HK-2 (cell line): ENCODE results near the gene GABRG3.
"Not testable (repeated sequence)": the region's sequence is repeated elsewhere in the genome, so short reads cannot be mapped to it uniquely, and the experiment has no call there.

ENCODE experiments used
- DNase-seq: peaks from one replicate; pipeline ENCODE4 v3.0.0-alpha.2; 2018; ENCODE audit not compliant: unreplicated experiment

GABRG3 gene

DNA sequence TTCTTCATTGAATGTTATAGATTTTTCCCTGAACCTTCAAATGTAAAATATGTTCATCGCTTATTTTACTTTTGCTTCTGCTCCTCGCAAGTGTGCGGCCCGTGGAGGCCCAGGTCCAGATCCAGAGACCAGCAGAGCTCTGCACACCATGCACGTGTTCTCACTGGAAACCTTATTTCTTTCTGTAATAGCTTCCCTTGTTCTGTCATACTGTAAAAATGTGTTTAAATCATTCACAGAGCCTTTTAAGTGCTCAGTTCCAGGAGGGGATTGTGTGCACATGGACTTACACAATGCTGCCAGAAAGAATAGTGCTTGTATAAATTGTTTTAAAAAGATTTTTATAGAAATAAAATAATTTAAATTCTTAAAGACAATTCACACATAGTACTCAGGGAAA, 359.3 kb downstream of the GABRG3 start:
- DNase-seq = no peak

DNA sequence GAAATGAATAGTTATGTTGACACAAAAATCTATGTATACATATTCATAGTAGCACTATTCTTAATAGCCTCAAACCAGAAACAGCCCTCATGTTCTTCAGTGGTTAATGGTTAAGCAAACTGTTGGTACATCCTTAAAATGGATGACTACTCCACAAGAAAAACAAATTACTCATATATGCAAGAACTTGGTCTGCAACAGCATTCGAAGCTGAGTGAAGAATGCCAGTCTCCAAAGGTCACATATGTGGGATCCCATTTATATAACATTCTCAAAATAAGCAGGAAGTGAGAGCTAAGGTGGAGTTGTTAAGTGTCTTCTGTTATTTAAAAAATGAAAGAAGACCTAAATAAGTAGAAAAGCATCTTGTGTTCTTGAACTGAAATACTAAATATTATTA, 365.7 kb downstream of the GABRG3 start:
- no peak for DNase-seq

DNA sequence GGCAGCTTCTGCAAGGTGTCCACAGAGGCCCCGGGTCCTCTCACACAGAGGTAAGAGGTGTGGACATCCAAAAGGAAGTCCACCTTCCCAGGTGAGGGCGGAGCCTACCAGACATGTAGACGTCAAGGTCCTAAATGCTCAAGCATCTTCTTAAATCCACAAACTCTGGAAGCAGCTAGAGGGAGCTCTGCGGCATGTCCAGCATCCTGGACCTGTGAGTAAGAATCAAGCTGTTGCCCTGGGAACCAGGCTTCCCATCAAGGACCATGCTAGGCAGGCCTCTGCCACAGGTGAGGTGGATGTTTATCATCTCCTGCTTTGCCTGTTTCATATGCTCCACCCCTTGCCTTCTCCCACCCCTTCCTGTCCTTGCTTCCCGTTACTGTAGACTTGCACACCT, 368.2 kb downstream of the GABRG3 start:
- DNase-seq = no peak

DNA sequence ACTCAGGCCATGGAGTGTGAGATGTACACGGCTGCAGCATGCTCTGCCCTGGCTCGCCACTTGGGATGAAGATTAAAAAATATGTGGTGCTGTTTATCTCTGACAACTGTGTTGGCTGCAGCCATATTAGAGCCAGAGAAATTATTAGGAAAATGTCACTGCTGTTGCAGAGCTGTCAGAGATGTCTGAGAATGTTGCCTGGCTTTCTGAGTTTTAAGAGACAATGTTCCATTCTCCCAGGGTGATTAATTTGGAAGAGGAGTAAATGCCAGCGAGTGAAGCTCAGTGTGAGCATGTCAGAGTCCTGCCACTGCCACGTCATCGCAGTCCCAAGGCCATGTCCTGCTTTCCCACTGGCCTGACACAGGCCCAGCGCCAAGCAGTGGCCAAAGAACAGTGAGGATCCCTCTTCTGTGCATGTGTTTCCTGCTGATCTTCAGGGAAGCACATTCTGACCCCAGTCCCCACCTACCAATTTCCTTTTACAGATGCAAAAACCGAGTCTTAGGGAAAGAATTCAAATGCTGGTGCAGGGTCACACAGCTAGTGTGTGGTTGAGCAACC, 370.9 kb downstream of the GABRG3 start:
- DNase-seq = no peak

DNA sequence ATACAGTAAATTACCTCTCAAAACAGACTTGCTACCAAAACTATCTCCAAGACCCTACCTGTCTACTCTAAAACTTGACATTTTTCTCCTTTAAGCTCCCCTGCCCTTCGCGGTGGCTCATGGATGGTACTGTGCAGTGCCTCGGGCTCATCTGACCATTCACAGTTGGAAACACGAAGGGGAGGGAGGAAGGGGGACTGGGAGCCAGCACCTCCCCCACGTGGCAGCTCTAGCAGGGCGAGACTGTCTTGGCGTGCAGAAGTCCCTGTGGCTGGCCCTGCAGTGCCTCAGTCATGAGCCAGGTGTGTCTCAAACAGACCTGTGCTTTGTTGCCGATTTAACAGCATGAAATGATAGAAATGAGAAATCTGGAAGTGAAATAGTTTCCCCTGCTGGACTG, 372.0 kb downstream of the GABRG3 start:
- DNase-seq = no peak

DNA sequence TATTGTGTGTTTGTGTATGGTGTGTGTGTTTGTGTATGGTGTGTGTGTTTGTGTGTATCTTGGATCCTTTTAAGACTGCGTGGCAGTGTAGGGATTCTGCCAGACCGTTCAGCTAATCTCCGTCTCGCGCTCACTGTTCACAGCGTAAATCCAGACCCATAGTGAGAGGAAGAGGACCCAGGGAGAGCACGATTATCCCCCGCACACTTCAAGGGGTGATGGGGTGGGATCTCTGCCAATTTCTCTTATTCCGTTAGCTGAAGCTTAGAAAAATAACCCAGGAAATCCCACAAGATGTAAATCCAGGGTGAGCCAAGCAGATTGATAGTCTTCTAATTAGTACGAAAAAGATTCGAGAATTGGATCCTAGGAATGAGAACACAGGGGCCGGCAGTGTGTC, 381.2 kb downstream of the GABRG3 start:
- no peak for DNase-seq

DNA sequence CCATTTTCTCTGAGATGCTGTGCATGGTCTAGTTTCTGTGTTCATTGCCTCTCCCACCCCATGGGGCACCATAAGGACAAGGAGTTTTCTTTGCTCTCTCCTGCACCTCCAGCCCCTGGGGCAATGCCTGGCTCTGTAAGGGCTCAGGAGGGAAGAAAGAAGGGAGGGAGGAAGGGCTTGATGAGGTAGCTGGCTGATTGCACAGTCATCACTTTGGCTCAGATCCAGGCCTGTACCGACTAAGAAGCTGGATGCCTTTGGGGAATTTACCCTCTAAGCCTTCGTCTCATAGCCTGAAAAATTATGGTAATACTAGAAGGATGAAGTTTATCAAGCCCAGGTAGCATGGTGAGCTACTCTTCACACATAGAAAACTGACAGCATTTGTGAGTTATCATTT, 382.9 kb downstream of the GABRG3 start:
- DNase-seq = no peak

DNA sequence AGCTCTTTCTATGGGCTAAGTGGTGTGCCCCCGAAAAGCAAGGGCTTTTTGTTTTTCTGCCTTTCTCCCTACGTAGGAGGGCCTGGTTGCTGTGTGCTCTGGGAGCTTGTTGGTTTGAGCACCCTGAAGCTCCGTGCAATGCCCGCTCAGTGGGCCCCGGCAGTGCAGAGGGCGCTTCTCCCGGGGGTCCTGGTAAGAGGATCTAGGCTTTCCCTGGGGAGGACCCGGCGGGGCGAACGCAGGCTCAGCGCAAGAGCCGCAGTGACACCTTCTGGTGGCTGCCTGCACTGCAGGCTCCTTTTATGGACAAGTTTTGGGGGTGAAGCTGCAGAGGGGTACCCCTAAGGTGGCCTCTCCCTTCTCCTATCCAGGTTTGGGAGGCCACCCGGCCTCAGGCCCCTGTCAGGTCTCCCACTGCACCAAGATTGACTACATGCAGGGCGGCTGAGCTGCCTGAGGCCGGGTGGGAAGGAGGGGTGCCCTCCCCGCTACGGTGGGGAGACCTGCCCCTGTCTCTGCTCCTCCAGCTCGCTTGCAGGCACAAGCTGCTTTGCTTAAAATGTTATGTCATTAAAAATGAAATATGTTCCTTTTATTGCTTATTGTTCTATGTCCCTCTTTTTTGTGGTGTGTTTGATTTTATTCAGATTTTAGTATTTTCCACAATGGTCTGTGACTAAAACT, 387.9 kb downstream of the GABRG3 start:
- peak; percentile 10 for DNase-seq

DNA sequence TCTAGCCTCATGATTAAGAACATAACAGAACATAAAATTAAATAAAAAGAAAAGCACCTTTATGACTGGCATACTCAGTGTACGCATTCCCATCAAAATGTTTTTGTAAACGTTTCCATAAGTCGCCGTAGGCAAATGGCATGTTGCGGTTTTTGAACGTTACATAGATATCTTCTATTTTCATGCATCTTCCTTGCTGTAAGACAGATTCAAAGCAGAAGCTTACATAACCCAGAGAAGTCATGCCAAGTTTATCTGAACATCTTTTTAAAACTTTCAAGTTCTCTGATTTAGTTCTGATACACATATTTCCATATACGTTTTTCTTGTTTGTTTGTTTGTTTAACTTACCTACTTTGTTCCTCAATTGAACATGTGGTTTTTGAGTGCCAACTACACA, 388.6 kb downstream of the GABRG3 start:
- no peak for DNase-seq

DNA sequence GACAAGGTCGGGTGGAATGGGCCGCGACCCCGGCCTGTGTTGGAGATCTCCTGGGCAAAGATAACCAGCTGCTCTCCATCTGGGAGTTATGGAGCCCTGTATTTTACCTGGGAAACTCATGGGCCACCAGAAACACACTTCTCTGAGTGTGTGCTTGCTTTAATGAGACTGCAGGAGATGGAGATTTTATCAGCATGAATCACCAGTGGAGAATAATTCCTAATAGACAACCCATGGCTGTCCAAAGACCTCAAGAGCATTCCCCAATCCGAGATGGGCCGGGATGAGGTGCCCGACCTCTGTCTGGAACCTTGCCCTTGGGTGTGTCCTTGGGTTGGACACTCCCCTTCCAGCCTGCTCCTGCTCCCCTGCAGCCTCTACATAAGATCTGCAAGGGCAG, 389.3 kb downstream of the GABRG3 start:
- DNase-seq = no peak

DNA sequence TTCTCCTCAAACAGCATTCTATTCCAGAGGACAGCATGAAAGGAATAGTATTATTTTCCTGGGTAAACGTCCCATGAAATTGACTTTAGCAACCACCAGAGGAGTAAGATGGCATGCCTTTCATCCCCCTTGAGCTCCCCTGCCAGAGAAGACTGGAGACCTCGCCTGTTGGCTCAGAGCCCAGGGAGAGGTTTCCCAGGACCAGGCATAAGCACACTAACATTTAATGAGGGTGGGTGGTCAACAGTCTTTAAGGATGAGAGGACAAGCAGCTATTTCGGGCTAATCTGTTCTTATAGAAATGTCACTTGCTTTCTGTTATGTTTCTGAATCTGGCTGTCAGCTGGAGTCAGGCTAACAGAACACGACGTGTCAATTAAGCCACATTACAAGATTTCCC, 390.5 kb downstream of the GABRG3 start:
- no peak for DNase-seq

DNA sequence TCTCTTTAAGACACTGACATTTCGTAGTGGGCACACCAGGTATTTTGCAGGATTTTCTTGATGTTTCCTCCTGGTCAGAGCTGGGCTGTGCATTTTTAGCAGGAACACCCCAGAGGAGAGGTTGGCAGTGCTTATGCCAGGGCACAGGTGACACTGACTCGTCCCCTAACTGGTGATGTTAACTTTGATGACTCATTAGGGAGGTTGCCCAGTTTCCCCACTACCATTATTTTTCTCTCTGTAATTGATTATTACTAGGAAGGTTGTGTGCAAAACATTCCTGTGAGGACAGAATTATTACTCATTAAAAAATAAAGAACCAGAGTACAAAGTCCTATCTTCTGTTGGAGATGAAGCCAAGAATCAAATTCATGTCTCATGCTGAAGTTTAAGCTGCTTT, 394.5 kb downstream of the GABRG3 start:
- no peak for DNase-seq

DNA sequence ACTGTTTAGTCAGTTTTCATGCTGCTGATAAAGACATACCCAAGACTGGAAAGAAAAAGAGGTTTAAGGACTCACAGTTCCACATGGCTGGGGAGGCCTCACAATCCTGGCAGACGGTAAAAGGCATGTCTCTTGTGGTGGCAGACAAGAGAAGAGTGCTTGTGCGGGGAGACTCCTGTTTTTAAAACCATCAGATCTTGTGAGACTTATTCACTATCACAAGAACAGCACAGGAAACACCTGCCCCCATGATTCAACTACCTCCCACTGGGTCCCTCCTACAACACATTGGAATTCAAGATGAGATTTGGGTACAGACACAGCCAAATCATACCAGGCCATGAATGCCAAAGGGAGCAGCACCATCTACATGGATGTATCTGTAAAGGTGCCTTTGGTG, 406.4 kb downstream of the GABRG3 start:
- not testable (repeated sequence) for DNase-seq

DNA sequence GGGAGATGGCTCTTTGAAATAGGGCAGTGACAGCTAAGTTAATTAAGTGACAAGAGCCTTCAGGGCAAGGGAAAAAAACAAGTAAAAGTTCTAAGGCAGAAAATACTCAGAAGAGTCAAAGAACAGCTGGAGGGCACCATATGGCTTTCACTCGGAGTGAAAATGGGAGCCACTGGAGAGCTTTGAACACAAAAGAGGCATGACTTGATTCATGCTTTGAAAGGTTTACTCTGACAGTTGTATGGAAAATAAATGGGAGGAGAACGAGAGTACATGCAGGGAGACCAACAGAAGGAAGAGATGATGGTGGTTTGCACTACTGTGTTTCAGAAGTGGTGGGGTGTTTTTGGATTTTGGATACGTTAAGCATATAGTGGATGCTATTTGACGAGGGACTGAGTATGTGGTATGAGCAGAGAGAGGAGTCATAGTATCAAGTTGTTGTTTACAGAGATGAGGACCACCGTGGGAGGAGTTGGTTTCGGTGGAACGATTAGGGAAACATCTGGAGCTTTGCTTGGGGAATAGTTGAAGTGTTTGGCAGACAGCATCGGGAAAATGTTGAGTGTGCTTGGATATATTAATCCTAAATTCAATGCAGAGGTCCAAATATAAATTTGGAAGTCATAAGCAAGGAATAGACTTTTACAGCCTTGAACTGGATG, 411.5 kb downstream of the GABRG3 start:
- no peak for DNase-seq

DNA sequence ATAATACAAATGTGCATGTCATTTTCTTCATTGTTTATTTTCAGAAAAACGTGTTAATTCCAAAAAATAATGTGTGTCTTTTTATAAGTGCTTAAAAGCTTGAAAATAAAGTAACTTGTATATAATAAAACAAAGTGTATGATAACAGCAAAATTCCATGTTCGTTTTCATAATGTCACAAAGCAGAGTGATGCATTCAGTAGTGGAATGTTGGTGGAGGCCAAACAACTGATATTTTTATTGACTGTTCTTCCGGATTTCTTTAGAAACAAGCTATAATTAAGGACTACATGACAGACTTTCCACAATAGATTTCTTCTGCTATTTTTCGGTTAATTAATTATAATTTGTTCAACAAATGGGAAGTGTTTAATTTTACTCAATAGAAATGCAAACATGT, 412.7 kb downstream of the GABRG3 start:
- no peak for DNase-seq

DNA sequence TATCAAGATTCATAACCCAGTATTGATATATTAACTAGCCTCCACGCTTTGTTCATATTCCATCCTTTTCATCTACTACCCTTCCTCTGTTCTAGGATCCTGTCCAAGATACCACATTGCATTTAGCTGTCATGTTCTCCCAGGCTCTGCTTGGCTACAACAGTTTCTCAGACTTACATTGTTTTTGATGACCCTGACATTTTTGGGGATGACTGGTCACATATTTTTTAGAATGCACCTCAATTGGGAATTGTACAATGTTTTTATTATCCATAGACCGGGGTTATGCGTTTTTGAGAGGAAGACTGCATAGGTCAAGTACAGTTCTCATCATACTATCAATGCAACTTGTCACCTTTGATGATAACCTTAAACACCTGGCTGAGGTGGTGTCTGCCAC, 421.2 kb downstream of the GABRG3 start:
- DNase-seq = no peak

DNA sequence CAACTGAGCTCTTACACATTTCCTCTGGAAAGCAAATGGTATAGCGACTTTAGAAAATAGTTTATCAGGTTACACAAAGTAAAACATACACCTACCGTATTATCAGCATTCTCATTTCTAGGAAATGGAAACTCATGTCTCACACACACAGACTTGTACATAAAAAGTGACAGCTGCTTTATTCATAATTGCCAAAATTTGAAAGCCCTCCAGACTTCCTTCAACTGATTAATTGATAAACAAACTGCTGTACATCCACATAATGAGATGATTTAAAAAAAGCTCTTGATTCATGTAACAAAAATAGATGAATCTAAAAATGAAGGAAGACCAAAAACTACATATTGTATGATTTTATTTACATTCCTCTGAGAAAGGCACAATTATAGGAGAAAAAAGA, 425.5 kb downstream of the GABRG3 start:
- no peak for DNase-seq

DNA sequence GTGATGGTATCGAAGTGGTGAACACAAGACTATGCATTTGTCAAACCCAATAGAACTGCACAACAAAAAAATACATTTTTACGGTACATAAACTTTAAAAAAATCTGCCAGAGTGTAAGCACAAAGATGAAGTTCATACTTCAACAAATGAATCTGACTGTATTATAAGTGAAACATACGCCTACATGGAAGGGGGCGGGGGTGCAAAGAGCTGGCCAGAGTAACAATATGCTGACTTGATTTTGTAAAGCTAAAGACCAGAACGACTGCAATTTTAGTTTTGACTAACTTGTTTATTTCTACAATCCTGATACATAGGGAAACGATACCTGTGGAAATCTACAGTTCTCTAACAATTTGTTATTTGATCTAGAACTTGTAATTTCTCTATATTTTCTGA, 426.0 kb downstream of the GABRG3 start:
- DNase-seq = no peak

DNA sequence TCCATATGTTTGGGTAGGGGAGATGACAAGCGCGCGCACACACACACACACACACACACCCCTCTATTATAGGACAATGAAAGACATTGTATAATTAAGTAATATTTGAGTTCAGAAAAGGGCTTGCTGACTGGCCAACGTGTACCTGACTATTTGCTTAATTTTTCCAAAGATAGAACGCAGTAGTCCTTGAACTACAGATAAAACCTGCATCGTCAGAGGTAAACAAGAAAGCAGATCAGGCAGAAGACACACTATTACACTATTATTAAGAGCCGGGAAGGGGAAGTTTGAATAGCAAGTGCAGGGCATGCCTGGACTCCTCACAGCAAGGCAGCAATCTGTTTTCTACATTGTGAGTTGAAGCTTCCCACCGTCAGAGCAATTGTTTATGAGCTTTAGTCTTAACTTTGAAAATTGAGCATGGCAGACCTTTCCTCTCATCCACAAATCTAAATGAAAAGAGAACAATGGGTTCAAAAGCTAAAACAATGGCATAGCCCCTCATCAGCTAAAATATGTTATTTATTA, 427.7 kb downstream of the GABRG3 start:
- no peak for DNase-seq

DNA sequence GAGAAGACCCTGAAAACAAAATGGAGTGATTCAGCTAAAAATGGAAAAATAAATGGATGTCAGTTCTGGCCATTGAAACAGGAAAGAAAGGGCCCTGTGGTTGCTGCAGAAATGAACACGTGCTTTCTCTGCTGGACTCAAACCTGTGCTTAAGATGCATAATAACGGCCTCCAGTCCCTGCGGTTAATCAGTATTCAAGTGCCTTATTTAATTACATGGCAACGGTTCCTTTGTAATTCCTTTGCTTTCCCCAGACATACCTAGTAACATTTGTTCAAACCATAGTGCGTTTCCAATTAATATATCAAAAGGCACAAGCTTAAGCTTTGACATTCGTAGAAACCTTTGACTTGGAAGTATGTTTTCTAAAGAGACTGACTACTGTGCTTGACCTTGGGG, 428.3 kb downstream of the GABRG3 start:
- DNase-seq = no peak

DNA sequence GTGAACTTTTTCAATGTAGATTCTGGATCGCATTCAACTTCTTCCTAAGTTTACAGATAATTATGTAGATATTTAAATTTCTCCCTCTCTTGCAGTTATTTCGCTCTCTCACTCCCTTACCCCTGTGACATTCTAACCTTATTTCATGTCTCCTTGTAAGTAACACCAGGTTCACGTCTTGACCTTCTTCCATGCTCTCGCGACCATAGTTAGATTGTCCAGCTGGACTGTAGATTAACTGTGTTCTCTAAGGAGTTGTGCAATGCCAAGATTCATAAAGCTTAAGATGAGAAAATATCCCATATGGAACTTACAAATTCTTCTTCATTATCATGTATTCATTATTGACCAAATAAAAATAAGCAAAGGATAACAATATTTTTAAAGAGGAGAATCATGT, 430.5 kb downstream of the GABRG3 start:
- DNase-seq = no peak

DNA sequence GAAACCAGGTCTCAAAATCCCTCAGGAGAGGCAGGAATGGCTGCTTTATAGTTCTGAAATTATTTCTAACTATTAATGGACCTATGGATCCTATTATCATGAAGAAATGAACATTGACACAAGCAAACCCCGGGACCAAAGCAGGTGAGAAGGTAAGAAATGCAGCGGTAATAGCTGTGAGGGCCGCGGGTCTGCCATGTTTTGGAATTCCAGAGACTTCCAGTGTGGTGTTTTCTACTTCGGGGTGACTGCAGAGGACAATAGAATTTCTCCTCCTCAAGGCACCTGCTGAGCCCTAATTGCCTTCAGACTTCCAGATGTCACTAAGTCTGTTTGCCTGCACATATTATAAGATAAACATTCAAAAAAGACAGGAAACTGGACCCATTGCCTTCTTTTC, 437.4 kb downstream of the GABRG3 start:
- DNase-seq = no peak

DNA sequence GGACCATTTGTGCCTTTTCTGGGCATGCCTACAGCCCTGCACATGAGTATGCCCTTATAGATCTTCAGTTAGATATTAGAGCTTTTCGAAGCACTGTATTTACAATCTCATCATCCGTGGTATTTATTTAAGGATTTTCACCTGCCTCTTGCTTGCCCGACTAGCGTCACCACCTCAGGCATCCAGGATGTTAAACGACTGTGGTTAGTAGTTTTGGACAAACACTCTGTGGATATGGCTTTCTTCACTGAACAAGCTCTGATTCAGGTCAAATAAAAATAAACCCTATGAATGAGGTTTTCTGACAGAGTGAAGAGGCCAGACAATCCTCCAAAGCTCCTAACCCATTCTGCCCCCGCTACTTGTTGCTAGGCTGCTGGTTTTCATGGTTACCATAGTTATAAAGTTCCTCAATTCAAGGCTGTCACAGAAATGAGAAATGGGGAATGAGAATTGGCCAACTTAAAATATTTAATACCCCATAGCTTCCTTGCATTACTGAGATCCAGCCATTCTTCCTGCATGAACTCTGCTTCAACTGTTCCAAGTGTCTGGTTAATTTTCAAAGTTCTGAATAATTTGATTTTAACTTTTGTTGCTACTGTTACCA, 440.1 kb downstream of the GABRG3 start:
- DNase-seq = no peak
